HG02798 (cell line): ENCODE data around the gene LTF.
"Not testable (repeated sequence)": the region's sequence is repeated elsewhere in the genome, so short reads cannot be mapped to it uniquely, and the experiment has no call there.

Source experiments
- ATAC-seq: cut with Tn5 transposase; IDR thresholded peaks from one replicate; pipeline ENCODE4 v1.9.1; 2021; ENCODE audit warnings: mild to moderate bottlenecking; ENCODE audit not compliant: unreplicated experiment, poor library complexity

Gene LTF

DNA sequence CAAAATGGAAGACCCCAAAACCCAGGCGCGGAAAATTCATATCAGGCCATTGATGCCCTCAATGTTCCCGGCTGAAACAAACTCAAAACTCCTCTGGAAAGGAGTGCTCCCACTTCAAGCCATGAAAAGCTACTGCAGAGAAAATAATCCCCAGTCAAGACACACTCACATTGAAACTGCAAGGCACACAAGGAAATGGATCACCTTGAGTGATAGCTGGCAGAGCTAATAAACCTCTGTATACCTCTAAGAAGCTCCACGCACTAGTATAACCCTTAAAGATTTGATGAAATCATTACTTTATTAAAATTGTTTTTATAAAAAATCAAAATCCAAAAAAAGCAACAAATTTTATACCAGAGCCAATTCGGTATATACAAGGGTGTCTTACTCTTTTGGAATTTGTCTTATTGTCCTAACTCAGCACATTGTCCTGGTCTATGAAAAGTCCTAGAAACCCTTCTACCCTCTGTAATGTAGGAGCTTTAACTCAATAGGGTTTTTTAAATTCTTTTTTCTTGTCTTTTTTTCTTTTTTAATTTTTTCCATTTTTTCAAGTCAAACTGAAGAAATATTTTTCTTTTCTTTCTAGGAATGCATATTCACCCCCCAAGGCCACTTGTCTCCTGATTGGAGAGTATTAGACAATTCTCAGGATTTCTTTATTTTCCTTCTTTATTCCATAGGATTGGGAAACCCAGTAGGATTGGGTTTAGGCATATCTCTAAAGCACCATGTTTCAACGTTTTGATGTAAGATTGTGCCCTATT, 66.3 kb downstream of the LTF start:
- ATAC-seq, result no peak

DNA sequence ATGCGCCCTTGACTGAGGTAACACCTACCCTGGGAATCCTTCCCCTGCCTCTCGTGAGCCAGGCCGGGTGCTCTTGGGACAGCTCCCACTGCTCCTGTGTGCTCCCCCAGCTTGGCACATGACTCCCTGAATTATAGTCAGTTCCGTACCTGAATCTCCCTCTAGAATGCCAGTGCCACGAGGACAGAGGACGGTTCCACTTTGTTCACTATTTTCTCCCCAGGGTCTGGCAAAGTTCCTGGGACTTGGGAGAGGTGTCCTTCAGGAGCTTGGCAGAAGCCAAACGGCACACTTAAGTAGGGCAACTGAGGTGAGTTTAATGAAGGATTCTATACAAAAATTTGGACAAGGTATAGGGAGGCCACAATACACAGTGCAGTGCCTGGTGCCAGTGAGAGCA, 67.6 kb downstream of the LTF start:
- ATAC-seq, result no peak

DNA sequence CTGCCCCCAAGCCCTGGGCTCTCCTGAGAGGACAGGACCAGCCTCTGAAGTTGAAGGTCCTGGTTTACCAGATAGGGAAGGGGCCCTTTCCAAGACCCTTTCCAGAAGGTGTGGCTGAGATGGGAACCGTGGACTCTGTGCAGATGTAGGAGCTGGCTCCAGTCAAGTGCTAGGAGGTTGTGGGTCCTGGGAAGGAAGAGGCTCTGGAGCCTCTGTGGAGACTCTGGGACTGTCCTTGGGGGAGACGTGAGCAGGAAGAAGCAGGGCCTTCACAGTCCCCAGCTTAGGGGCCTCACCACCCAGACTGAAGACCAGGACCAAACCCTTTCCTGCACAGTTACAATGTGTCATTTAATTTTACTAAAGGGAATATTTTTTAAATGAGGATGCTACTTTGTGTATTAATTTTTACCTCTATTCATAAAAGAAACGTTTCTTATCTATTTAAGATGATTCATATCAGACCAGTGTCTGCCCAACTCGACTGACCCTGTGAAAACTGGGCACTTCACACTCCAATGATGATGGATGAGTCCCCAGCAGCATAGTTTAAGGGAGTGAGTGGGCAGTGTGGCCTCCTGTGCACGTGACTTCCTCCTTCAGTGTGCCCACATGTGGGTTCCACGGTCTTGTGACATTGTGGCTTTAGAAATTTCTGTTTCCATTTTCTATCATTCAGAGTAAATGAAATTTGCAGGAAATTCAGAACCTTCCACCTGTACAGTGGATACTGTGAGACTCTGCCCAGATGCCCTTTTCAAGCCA, 68.8 kb downstream of the LTF start:
- no peak for ATAC-seq

DNA sequence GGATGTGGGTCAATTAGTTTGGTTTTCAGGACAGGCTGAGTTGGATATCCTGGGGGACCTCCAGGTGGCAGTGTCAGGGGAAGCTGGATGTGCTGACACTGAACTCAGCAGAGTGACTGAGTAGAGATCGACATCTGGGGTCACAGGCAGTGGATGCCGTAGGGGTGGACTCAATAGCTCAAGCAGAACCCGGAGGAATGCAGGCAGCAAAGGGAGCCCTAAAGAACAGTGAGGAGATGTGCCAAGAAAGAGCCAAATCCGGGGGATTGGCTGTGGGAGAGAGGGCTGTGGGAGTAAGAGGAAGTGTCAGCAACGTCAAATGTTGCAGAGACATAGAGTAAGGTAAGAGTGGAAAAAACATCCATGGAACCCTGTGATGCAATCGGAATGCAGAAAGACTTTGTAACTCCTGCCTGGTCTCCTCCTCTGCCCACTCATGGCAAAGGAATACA, 69.5 kb downstream of the LTF start:
- no peak for ATAC-seq

DNA sequence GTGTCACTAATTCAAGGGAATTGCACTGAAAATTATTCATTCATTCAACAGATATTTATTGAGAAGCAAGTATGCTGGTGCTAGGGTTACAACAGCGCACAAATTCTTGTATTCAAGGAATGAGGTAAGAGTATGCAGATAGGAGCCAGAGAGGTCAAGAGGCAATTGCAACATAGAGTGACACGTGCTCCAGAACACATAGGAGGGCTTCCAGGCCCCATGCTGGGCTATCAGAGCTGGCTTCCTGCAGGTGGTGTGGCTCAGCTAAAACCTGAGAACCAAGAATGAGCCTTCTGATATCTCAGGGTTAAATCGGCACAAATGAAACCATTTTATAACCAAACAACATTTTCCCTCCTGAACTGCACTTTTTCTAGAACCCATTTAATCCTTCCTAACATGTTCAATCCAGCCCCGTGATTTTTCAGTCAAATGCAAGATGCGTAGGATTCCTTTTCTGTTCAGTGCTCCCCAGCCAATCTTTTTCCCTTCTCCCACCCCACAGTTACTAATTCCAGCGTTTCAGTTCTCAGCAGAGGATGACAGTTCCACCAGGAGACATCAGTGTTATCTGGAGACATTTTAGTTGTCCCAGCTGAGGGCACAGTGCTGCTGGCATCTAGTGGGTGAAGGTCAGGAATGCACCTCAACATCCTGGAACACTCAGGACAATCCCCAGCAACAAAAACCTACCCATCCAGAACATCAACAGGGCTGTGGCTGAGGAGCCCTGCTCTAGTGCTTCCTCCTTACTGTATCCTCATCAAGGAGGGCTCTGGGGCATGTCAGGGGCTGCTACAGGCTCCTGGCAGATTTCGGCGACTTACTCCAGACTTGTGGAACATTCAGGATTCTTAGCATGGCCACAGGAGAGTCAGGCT, 70.9 kb downstream of the LTF start:
- ATAC-seq, result no peak

- ATAC-seq, result no peak
Observed at GRCh38 chr3:46393011-46393410, 71.7 kb downstream of the LTF start.

DNA sequence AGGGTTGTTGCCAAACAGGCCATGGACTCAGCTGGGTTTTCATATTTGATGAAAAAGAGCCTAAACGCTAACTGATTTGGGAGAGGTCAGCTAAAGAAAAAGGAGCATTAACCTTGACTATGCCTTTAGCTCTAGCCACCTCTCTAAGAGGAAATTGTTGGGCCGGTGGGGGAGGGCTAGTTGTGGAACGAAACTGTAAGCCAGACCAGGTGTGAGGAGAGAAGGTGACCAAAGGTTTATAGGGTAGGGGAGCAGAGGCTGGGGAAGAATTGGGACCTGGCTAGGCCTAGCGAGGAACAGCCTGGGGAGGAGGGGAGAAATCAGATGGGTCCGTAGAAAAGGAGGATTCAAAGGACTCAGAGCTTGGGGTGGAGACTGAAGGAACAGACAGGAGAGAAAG, 73.2 kb downstream of the LTF start:
- ATAC-seq, result not testable (repeated sequence)

GRCh38 chr3:46389306-46389705, 75.4 kb downstream of the LTF start:
- ATAC-seq, result no peak

- not testable (repeated sequence) for ATAC-seq
Observed at GRCh38 chr3:46388847-46389246, 75.9 kb downstream of the LTF start.

GRCh38 chr3:46386205-46386604, 78.5 kb downstream of the LTF start:
- ATAC-seq, result no peak
